Right atrium auricular region (tissue), 2 donors: ENCODE data around the gene HOXA7. TPM values are rescaled to one million over a fixed set of nuclear protein-coding genes. Genes with fewer than 3 reads are reported as not detected.

Source experiments
- DNase-seq: peaks from one replicate; pipeline ENCODE4 v3.0.0-alpha.2; 2019; ENCODE audit warnings: low spot score
- H3K27ac ChIP-seq, 2 donors: fragments of 200-600 bp; sonication (generic); 1 replicate in 1 of 2; 2 replicates in 1 of 2; pipeline ENCODE4 v1.5.1; 2016 to 2019
- H3K27me3 ChIP-seq, 2 donors: fragments of 200-600 bp; sonication (generic); one replicate each; pipeline versions ENCODE4 v1.5.1 to v1.6.0; 2017 to 2019
- H3K36me3 ChIP-seq: fragments of 200-600 bp; sonication (generic); one replicate; pipeline ENCODE4 v1.5.1; 2016
- H3K4me1 ChIP-seq, 2 donors: fragments of 200-600 bp; sonication (generic); one replicate each; pipeline versions ENCODE4 v1.5.1 to v1.6.0; 2017 to 2019
- H3K4me3 ChIP-seq, 2 donors: fragments of 200-600 bp; sonication (generic); 1 replicate in 1 of 2; 2 replicates in 1 of 2; pipeline ENCODE4 v1.5.1; 2017 to 2019; ENCODE audit warnings: mild to moderate bottlenecking in 1 of 2, moderate library complexity in 1 of 2
- H3K9me3 ChIP-seq, 2 donors: fragments of 200-600 bp; sonication (generic); one replicate each; pipeline ENCODE4 v1.5.1; 2019
- CTCF ChIP-seq, 2 donors: fragments of 200-600 bp; sonication (generic); IDR thresholded peaks; one replicate each; pipeline ENCODE4 v1.5.1; 2019; ENCODE audit warnings: antibody characterized with exemption in 2 of 2
- total RNA-seq, 2 donors: library from RNA; depleted of rRNA; stranded (reverse); fragments of >200 nt; gene quantifications; one replicate each; pipeline ENCODE4 v1.1.0, GENCODE V29; 2016

The HOXA7 gene
- total RNA-seq, 2 donors from 2014 or later = not detected

GRCh38 chr7:27138472-27138871 is 18.0 kb downstream of the HOXA7 start:
- no peak for TF ChIP-seq CTCF (IDR thresholded peaks at IDR 0.05)
- Histone ChIP-seq H3K4me1 (peaks cover 0 to 21% of the 10 kb centered on the region in 2 donors), H3K27ac (no peak overlapping the region), H3K4me3 (no peak overlapping the region), H3K36me3 (no peaks in the 10 kb centered on the region), H3K27me3 (peaks cover 41 to 58% of the 10 kb centered on the region in 2 donors), H3K9me3 (no peaks in the 10 kb centered on the region)
- DNase-seq = no peak

- H3K27me3 ChIP-seq = peaks cover 36 to 55% of the 10 kb centered on the region in 2 donors
- DNase-seq = no peak
- H3K4me1 ChIP-seq = peaks cover 0 to 14% of the 10 kb centered on the region in 2 donors
- no peak for TF ChIP-seq CTCF (IDR thresholded peaks at IDR 0.05)
- H3K36me3 ChIP-seq = no peaks in the 10 kb centered on the region
- H3K4me3 ChIP-seq = no peak overlapping the region
- H3K27ac ChIP-seq = no peak overlapping the region
- no peaks in the 10 kb centered on the region for H3K9me3 ChIP-seq
Observed at GRCh38 chr7:27137640-27138315, 18.7 kb downstream of the HOXA7 start.

- Histone ChIP-seq H3K27me3 (peaks cover 23 to 32% of the 10 kb centered on the region in 2 donors), H3K27ac (no peak overlapping the region), H3K4me3 (no peak overlapping the region), H3K36me3 (no peaks in the 10 kb centered on the region), H3K4me1 (peaks cover 0 to 12% of the 10 kb centered on the region in 2 donors), H3K9me3 (no peaks in the 10 kb centered on the region)
- TF ChIP-seq CTCF (IDR thresholded peaks at IDR 0.05) = no peak
- DNase-seq = no peak
Observed at GRCh38 chr7:27134392-27134791, 22.1 kb downstream of the HOXA7 start.

GRCh38 chr7:27133409-27134231 is 22.9 kb downstream of the HOXA7 start:
- peaks cover 21 to 28% of the 10 kb centered on the region in 2 donors for H3K27me3 ChIP-seq
- peaks cover 0 to 10% of the 10 kb centered on the region in 2 donors for H3K4me1 ChIP-seq
- H3K4me3 ChIP-seq = no peak overlapping the region
- no peak for DNase-seq
- TF ChIP-seq CTCF (IDR thresholded peaks at IDR 0.05) = no peak
- H3K27ac ChIP-seq = no peak overlapping the region
- H3K9me3 ChIP-seq = no peaks in the 10 kb centered on the region
- H3K36me3 ChIP-seq = no peaks in the 10 kb centered on the region

- Histone ChIP-seq H3K4me1 (peaks cover 0 to 10% of the 10 kb centered on the region in 2 donors), H3K27me3 (peaks cover 21 to 28% of the 10 kb centered on the region in 2 donors), H3K27ac (no peak overlapping the region), H3K9me3 (no peaks in the 10 kb centered on the region), H3K36me3 (no peaks in the 10 kb centered on the region), H3K4me3 (no peak overlapping the region)
- no peak for TF ChIP-seq CTCF (IDR thresholded peaks at IDR 0.05)
- no peak for DNase-seq
Observed at GRCh38 chr7:27132978-27133377, 23.5 kb downstream of the HOXA7 start.
